NCI-H1436 (cell line): ENCODE data around the gene GMFB.

Experiments used
- DNase-seq: peaks from one replicate; lab custom pipeline; 2025; lab: John Stamatoyannopoulos, UW

Gene GMFB

DNA sequence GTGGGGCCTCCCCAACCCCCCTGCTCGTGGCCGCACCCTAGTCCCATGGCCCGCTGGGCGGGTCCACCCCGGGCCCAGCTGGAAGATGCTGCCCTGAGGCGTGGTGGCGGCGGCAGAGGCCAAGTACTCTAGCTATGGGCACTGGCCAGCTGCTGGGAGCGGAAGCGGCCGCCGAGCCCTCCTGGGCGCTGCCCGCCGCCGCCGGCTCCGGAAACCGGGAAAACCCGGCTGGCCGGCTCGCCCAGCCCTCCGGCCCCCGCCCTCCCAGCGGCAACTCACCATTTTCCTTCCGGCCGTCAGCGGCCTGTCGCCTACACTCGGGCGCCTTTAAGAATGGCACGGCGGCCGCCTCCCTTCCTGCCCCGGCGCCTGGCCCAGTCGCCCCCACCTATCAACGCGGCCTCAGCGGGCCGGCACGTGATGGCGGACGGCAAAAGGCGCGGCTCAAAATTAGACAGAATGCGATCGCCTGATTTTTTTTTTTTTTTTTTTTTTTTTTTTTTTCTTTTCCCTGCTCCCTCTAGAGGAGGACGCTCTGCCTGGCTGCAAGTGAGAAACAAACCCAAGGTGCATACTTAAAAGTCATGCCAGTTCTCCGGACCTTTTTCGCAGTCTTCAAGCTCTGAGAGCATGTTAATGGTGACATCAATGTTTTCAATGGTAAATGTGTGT lies at the start of gene GMFB:
GMFB (minus strand) TSS at position 335 of the 672 bp plus-strand sequence; CDS start at position 282, 53 bp downstream.
- DNase-seq: peak; percentile 81

DNA sequence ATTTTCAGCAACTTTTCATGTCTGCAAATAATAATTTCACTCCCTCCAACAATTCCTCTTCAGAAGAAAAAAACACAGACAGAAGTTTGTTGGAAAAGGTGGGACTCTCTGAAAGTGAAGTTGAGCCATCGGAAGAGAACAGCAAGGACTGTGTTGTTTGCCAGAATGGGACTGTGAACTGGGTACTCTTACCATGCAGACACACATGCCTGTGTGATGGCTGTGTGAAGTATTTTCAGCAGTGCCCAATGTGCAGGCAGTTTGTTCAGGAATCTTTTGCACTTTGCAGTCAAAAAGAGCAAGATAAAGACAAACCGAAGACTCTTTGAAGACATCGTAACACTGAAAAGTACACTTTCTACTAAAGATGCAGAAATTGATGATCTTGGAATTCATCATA lies 49.3 kb upstream of the GMFB start:
- DNase-seq: no peak

DNA sequence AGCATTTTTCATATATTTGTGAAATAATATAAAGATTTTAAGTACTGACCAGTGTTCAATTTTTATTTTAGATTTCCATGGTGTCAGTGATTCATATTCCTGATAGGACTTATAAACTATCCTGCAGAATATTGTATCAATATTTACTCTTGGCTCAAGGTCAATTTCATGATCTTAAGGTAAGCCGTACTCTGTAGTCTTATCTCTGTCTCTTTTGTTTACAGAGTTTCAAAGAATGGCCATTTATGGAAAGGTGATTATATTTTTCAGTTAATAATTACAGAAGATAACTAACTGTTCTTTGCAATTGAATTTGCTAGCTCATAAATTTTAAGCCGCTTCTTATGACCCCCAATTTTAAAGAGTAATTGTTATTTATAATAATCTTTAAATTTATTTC lies 48.9 kb upstream of the GMFB start:
- no peak for DNase-seq

DNA sequence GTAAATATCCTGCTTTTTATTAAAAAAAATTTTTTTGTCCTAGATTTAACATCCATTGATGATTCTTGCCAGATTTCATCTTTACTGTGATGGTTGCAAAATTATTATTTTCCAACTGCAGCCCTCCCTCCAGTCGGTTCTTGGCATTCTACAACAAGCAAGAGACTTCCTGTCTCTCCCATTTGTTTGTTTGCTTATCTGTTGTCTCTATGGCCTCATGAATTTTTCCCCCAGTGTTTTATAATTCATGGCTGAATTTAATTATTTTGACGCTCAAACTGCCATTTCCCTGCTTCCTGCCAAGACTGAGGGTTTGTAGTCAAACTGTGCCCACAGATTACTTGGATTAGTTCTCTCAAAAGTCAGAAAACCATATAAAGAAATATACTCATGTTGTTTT lies 46.9 kb upstream of the GMFB start:
- DNase-seq: no peak

DNA sequence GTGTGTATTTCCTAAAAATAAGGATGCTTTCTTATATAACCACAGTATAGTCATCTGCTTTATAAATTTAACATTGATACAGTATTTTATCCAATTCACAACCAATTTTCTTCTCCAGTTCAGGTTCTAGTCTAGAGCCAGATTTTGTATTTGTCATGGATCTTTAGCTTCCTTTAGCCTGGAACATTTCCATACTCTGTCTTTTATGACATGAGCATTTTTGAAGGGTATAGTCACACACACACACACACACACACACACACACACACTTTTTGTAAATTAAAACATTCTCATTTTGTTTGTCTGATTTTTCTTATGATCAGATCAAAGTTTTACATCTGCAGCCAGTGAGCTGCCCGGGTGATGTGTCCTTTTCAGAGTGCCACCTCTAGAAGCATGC lies 46.3 kb upstream of the GMFB start:
- DNase-seq: no peak

DNA sequence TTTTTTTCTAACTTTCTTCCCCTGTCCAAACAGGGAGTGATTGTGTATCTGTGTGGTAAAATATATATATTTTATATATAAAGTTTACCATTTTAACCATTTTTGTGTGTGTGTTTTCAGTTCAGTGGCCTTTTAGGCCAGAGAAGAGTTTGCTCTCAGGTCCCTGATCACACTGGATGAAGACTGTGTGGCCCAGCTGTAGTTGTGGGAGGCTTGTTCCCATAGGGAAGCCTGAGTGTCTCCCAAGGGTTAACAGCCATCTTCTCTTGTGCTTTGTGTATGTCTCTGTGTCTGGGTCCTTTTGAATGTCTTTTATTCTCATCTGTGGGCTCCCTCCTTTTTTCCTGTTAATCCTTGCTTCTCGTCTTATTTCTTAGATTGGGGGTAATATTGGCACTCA lies 44.3 kb upstream of the GMFB start:
- DNase-seq: no peak

DNA sequence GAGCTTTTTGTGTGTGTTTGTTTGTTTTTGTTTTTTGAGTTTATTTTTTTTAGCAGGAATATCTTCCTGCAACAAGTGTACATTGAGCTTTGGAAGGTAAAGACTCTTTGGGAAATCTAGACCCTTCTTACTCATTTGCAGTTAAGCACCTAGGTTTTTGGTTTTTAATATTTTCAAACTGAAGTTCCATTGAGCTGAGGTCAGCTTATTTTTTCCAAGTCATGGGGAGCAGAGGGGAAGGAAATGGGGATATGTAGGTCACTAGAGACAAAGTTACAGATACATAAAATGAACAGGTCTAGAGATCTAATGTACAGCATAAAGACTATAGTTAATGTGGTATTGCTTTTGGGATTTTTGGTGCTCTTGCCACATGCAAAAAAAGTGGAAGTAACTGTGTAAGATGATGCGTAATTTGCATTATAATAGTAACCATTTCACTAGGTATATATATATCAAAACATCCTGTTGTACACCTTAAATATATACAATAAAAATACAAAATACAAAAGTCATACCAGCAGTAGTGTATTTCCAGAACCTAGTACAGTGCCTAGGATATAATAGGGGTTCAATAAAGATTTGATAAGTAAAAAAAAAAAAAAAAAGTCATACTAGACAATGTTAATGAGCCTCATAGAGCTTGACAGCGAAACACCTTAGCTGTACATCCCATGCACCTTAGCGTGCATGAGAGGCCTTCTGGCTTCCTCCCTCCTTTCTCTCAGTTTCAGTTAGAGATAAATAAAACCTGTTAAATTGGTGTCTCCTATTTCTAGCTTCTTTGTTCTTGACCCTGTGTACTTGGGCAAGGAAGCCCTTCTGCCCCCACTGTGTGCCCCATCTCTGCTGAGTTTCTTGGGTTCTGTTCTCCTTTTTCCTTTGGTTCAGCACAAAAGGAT lies 43.6 kb upstream of the GMFB start:
- no peak for DNase-seq

DNA sequence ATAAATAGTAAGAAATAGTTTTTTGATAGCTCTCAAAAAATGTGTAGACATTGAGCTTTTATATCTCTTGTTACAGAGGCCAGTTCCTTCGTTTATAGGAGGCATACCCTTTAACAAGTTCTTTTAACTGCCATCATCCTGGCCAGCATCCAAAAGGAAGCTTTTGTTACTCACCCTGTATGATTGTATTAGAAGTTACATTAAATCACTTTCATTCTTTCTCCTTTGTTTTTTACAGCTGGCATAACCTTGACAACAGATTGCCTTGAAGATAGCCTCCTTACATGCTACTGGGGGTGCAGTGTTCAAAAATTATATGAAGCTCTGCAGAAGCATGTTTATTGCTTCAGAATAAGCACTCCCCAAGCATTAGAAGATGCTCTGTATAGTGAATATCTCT lies 41.0 kb upstream of the GMFB start:
- DNase-seq: peak; percentile 9

DNA sequence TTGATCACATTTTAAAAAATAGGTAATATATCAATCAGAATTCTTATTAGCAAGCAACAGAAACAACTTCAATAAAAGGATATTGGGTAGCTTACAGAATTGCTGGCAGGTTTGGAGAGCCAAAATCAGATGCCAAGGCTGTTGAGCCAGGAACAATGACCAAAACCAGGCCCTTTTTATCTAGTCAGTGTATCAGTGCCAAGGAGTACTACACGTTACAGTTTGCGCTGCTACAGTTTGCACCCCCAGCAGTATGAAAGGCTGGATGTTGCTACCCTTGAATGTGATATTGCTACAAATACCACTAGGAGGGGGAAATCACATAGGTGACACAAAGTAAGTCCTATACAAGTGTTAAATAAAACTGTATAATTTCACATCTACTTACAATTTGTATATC lies 40.2 kb upstream of the GMFB start:
- DNase-seq: no peak

DNA sequence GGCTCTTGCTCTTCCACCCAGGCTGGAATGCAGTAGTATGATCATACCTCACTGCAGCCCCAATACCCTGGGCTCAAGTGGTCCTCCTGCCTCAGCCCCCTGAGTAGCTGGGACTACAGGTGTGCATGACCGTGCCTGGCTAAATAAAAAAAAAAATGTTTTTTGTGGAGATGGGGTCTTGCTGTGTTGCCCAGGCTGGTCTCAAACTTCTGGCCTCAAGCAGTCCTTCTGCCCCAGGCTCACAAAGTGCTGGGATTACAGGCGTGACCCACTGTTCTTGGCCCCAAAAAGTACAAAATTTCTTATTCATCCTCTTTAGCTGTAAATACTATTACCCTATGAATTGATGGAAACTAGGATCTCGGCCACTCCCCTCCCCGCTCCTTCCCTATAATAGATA lies 35.6 kb upstream of the GMFB start:
- no peak for DNase-seq

DNA sequence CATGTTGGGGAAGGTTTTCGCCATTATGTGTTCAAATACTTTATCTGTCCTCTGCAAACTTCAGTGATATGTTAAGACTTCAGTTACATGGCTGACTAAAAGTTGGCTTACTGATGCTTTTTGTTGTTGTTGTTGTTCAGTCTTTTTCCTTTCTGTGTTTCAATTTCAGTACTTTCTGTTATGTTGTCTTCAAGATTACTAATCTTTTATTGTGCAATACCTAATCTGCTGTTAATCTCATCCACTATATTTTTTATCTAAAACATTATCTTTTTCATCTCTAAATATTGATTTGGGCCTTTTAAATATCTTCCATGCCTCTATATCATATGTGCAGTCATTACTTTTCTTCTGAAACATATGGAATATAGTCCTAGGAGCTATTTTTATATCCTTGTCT lies 27.9 kb upstream of the GMFB start:
- no peak for DNase-seq

DNA sequence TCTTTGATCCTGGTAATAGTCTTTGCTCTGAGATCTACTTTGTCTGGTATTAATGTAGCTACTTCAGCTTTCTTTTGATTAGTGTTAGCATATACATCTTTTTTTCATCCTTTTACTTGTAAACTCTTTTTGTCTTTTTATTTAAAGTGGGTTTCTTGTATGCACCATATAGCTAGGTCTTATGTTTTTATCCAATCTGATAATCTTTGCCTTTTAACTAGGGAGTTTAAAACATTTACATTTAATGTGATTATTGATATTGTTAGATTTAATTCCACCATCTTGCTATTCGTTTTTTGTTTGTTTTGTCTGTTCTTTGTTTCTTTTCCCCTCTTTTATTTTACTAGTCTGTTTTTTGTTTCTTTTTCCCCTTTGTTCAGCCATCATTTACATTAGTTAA lies 26.9 kb upstream of the GMFB start:
- no peak for DNase-seq

DNA sequence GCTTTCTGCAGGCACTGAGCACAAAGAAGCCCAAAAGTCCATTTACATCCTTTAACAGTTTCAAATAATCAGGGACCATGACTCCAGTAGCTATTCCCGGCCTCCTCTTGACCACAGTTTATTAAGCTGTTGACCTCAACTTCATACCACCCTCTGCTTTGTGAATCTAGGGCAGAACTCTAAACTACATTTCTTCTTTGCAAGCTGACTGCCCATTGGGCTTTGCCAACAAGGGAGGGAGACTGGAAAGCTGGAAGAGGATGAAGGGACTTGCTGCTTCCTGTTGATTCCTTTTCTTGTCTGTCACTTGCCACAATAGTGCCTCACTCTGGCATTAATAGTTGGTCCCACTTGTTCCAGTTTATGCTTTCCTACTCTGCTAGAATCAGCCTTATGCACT lies 23.6 kb upstream of the GMFB start:
- DNase-seq: no peak

DNA sequence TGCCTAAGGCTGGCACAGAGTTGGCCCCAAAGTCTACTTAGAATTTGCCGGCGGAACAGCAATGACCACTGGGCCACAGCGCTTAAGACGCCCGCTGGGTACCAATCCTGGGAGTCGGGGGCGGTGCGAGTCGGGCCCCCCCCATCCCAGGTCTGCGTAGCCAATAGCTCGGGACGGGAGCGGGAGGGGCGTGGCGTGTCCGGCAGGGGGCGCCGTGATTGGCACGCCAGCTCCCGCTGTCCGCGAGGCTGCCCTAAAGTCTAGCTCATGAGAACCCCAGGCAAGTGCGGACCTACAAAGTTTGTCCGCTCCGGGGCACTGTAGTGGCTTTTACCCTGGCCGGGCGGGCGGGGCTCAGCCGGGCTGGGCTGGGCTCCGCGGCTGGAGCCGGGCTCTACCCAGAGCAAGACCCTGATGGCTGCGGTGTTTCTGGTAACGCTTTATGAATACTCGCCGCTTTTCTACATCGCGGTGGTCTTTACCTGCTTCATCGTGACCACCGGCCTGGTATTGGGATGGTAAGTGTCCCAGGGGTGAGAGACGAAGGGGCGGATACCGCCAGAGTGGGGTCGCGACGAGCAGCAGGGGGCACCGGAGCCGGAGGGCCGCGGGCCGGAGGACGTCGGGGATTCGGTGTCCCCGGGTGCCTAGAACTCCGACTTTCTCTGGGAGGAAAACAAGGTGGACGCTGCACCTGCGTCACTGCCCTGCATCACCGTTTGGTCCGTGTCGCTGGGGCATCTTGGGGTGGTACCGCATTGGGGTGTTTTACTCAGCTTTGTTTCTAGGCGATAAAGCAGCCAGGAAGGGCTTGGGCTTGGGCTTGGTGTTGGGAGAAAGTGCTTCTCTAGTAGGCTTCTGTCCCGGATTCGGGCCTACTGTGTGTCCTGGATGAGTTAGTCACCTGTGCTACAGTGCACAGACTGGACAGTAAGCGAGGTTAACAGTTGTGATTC lies 21.0 kb upstream of the GMFB start, which contains the start of gene CGRRF1:
CGRRF1 (plus strand) TSS at position 361 of the 956 bp plus-strand sequence; CDS start at position 415, 54 bp downstream.
- DNase-seq: peak; percentile 92

DNA sequence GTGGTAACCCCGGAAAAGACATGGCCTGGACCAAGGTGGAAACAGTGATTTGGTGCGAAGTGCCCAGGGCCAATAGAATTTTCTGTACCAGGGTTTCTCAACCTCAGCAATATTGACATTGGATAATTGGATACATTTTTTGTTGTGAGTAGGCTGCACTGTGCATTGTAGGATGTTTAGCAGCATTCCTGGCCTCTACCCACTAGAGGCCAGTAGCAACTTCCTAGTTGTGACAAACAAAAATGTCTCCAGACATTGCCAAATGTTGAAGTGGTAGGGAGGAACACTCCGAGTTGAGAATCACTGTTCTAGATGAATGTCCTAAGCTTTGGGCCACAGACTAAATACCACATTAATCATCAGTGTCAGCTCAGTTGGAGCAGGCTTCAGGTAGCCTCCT lies 14.7 kb upstream of the GMFB start:
- DNase-seq: no peak

DNA sequence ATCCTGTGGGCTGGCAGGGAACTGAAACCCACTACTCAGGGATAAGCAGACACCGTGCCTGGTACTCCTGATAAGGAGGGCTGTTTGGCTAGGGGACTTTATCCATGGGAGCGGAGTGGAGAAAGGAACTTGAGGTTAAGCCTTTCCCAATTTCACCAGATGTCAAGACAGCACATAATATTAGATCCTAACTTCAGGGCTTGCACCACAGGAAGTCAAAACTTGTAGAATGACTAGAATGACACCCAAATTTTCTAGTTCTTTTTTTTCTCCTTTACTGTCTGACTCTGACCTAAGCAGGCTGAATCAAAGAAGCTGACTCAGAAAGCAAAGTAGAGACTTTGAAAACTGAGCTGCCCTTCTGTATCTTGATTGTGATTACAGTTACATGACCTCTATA lies 13.8 kb upstream of the GMFB start:
- no peak for DNase-seq

DNA sequence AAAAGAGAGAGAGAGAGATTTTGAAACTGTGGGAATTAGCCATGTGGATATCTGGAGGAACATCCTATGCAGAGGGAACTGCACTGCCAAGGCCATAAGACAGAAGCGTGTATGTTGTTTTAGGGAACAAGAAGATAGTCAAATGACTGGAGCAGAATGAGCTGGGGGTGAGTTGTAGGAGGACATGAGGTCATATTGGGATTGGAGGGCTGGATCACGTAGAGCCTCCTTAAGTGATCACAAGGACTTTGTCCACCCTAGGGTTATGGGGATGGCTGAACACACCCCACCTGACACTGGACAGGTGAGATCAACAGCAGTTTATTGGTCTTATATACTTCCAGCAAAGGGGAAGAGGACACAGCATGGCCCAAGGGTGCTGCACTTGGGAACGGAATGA lies 12.7 kb upstream of the GMFB start:
- DNase-seq: no peak

DNA sequence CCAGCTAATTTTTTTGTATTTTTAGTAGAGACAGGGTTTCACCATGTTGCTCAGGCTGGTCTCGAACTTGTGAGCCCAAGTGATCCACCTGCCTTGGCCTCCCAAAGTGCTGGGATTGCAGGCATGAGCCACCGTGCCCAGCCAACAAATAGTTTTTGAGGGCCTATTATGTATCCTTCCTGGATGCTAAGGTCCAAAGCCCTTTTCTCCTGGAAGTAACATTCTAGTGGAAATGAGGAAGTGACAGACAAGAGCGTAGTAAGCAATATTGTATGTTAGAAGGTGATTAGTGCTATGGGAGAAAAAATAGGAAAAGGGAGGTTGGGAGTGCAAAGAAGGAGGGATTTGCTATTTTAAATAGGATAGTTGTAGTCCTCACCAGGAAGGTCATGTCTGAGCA lies 12.0 kb upstream of the GMFB start:
- DNase-seq: no peak

DNA sequence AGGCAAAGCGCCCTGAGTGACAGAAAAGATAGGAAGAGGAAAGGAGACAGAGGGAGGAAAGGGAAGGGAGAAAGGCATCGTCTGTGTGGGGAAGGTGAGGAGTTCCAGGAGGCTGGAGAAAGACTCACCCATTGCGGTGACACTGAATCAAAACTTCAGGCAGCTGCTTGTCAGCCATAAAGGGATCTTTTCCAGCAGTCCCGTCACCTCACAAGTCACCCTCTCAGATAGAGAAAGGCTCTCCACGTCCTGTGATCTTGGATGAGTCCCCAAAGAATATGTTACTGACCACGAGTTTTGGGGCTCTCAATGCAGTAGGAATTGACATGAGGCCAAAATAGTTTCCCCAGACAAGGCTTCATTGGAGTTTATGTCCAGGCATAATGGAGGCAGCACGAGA lies 9.8 kb upstream of the GMFB start:
- no peak for DNase-seq

DNA sequence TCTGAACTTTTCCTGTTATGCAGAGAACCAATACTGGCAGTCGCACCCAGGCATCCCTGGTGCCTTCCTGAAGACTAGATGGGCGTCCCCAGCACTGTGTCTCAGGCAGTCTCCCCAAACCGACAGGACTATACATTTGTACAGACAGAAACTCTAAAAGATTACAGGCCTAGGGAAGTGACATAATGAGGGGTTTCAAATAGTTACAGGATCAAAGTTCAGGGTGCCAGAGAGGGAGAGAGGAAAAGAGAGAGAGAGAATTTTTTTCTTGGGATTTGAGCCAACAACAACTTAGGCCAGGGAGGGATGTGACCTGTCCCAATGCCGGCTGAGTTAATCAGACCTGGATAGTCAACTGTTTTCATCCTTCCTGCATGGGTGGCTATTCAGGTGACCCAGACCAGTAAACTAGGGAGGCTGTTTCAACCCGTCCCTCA lies 9.3 kb upstream of the GMFB start:
- DNase-seq: no peak

DNA sequence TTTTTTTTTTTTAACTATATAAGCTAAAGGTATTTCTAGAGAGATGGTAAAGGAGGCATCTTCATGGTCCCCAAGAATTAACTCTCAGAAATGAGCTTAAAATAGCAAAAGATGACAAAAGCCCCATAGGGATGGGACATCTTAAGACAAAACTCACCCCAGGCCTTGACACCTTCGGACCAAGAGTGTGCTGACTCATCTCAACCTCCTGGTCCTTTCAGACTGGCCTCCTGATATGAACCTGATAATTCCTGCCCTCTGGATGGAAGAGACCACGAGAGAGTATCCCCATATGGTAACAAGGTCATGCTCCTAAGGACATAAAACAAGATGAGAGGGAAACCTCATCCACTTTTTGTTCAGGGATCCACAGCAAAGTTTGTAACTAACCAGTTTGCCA lies 8.4 kb upstream of the GMFB start:
- DNase-seq: no peak

DNA sequence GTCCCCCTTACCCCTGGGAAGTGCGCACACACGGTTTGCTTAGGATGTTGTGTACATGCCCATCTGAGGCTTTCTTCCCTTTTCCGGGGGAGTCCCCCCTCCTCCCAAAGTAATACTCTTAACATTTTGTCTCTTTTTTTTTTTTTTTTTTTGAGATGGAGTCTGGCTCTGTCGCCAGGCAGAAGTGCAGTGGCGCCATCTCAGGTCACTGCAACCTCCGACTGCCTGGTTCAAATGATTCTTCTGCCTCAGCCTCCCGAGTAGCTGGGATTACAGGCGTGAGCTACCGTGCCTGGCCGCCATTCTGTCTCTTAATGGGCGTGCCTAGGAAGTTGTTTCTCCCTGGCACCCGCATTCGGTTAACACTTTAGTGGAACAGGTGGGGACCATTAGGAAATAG lies 4.5 kb upstream of the GMFB start:
- no peak for DNase-seq
